OCI-LY1 (cell line): Measurements from ENCODE around the gene NINJ2.

ENCODE experiments used
- EZH2 ChIP-seq: fragments of 200-600 bp; sonication (generic), shearing (Covaris generic); IDR thresholded peaks from 2 replicates; pipeline ENCODE4 v1.8.0; 2017; ENCODE audit warnings: borderline replicate concordance, mixed run types, mild to moderate bottlenecking, antibody characterized with exemption, low read length, moderate library complexity, mixed read lengths
- TF ChIP-seq, protein P1 (sequence below): fragments of 200-600 bp; sonication (generic), shearing (Covaris generic); IDR thresholded peaks from 2 replicates; pipeline ENCODE4 v1.5.1; 2017; ENCODE audit warnings: mild to moderate bottlenecking, antibody characterized with exemption, low read length, moderate library complexity, mixed read lengths

DNA sequence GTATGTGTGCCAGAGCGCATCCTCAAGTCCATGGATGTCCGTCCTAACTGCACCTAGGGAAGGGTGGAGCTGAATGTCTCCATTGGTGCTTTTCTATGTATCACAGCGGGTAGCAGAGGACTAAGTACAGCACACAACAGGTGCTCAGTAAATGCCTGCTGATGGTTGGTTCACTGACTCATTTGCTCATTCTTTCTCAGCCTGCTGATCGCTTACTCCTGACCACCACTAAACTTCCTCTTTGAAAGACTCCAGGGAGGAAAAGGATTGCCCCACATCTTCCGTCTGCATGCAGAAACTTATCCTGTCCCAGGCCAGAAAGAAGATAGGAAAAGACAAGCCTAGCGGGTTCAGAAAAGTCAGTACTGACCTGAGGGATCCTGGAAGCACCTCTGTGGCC lies 137.2 kb downstream of the NINJ2 start:
- TF ChIP-seq, protein P1, sequence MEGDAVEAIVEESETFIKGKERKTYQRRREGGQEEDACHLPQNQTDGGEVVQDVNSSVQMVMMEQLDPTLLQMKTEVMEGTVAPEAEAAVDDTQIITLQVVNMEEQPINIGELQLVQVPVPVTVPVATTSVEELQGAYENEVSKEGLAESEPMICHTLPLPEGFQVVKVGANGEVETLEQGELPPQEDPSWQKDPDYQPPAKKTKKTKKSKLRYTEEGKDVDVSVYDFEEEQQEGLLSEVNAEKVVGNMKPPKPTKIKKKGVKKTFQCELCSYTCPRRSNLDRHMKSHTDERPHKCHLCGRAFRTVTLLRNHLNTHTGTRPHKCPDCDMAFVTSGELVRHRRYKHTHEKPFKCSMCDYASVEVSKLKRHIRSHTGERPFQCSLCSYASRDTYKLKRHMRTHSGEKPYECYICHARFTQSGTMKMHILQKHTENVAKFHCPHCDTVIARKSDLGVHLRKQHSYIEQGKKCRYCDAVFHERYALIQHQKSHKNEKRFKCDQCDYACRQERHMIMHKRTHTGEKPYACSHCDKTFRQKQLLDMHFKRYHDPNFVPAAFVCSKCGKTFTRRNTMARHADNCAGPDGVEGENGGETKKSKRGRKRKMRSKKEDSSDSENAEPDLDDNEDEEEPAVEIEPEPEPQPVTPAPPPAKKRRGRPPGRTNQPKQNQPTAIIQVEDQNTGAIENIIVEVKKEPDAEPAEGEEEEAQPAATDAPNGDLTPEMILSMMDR = no peak
- TF ChIP-seq EZH2 = no peak
